Stimulated activated CD4-positive, alpha-beta T cell treated with anti-CD3 and anti-CD28 coated beads, Interleukin-12 subunit alpha, Interleukin-12 subunit beta, amount 100 ng/mL, for 24 hours (primary cell): ENCODE data around the gene TRIM31.

Source experiments
- DNase-seq, 2 experiments: peaks; one replicate each; pipeline ENCODE4 v3.0.0-alpha.2; 2020; ENCODE audit warnings: low read depth in 2 of 2

TRIM31 gene, protein sequence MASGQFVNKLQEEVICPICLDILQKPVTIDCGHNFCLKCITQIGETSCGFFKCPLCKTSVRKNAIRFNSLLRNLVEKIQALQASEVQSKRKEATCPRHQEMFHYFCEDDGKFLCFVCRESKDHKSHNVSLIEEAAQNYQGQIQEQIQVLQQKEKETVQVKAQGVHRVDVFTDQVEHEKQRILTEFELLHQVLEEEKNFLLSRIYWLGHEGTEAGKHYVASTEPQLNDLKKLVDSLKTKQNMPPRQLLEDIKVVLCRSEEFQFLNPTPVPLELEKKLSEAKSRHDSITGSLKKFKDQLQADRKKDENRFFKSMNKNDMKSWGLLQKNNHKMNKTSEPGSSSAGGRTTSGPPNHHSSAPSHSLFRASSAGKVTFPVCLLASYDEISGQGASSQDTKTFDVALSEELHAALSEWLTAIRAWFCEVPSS

DNA sequence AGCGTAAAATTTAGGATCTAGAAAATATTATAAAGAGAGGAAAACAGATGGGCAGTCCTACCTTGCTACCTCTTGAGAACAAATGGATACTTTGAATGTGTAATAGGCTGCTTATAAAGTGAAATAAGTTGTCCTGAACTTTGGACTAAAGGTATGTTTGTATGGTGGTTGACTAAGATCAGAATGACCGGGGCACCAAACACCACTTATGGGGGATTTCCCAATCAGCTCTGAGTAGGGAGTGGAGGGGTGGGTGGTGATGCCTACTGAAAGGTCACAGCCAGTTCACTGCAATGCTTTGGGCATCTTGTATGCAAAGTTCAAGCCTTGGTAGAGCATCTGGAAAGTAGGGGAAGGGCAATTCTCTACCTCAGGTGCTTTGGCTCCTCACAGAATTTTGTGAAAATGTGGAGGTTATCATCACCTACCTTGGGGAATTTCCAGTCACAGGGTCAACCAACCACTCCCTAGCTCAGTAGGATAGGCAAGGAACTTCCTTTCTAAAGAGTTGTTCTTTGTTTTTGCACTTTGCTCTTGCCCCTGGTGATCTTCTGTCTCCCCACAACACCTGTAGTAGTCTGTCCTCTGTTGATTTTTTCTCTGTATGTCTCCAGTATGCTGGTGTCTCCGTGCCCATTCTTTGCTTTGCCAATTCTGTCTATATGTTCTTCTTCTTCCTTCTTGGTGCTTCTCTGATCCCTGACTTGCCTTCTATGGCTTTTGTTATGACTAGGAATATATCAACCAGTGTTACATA is at the start of gene TRIM31:
TRIM31 (minus strand) TSS at position 88 of the 757 bp plus-strand sequence. CDS start 285 bp downstream, outside the sequence.
- DNase-seq, result no peak

DNA sequence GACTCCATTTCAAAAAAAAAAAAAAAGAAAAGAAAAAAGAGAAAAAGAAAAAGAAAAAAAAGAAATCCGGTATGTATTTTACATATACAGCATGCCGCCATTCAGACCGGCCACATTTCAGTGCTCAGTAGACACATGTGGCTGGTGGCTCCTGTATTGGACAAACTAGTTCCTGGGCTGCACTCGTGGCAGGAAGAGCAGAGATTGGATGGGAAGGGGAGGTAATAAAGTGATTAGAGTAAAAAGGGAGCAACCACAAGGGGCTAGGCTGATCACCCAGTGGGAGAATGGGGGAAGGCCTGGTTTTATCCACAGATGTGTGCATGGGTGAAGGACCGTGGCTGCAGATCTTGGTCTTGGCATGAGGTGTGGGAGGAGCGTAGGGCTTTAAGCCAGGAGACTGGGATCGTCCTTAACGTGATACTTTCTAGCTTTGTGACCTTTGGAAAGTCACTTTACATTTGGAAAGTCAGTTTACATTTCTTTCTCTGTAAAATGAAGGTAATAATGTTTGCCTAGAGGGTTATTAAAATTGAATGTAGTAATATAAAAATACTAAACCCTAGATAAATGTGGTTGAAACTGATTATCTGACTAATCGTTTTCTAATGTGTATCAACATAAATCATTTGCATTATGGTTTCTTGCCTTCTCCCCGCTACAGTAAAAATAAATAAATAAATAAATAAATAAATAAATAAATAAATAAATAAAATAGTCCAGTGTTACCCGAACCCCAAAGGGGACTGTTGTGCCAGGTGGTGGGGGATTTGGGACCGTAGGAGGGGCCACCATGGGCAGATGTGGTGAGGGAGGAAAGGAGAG is 49.6 kb upstream of the TRIM31 start:
- DNase-seq, result no peak

DNA sequence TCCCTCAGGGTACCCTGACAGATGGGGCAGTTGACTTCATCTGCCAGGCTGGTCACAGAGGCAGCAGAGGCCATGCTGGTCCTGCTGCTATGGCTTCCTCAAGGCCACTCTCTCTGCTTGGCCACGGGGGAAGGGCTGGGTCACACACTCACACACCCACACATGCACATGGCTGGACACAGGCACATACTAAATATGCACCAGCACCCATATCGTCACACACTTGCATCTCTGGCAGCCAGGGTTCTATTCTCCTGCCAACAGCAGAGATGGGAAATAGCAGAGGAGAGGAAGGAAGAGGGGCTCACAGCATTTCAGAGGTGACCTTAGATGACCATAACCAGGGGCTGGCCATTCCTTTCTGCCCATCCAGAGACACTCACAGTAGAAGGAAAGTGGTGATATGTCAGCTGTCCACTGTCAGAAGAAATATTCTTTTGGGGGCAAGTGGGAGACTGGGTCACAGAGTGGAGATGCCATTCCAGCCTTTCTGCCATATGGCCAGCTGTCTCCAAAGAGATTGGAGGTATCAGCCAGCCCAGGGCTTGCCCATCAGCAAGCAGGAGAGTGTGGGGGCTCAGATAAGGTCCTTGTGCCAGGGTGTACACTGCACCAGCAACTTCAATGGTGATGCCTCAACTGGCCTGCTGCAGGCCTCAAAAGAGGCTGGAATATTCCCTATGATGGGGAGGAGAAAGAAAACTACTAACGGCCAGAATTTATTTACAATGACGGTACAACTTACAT is 48.1 kb upstream of the TRIM31 start, which contains the start of gene TRIM10:
TRIM10 (minus strand) TSS at position 427 of the 747 bp plus-strand sequence; CDS start at position 74, 353 bp downstream.
- no peak for DNase-seq

DNA sequence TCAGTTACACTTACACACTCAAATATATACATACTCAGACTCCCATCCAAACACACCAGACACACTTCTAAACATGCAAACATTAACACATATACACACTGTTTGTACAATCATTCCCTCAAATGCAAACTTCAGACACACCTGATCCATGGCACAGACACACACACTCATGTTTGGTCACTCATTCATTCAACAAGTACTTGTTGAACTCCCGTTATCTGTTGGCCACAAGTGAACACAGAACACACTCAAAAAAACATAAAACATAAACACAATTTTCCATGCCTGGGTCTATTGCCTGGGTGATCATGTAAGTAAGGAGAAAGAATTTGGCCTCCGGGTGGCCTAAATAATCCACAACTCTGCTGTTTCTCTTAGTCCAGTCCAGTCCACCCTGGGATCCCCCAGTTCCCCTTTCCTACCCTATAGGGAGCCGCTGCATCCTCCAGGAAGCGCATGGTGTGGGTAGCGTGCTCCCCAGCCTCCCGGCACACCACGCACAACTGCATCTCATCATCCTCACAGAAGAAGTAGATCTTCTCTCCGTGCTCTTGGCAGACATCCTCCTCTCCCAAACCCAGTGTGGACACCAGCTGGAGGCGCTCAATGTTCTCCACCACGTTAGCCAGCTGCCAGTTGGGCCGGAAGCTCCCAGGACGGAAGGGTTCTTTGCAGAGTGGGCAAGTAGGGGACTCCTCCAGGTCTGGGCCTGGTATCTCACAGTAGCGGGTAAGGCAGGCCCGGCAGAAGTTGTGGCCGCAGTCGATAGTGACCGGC is 47.3 kb upstream of the TRIM31 start:
- DNase-seq, result no peak

DNA sequence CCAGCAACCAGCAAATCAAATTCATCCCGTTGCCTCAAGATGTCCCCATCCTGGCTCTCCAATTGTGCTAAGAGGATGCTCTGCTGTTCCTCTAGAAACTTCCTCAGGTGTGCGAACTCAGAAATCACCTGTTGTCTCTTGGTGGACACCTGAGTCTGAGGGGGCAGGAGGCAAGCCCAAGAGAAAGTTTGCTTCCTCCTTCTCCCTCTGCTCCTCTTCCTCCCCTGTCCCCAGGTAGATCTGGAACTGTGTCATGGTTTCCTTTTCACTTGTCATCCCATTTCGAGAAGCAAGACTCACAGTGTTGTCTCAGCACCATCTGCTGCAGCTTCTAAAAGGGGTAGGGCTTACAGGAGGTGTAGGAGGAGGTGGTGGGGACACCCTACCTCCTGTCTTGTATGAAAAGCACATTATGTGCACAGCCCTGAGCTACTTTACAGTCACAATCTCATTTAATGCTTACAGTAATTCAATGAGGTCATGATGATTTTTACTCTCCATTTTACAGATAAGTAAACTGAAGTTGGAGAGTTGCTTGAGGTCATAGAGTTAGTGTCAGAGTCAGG is 45.7 kb upstream of the TRIM31 start:
- no peak for DNase-seq

DNA sequence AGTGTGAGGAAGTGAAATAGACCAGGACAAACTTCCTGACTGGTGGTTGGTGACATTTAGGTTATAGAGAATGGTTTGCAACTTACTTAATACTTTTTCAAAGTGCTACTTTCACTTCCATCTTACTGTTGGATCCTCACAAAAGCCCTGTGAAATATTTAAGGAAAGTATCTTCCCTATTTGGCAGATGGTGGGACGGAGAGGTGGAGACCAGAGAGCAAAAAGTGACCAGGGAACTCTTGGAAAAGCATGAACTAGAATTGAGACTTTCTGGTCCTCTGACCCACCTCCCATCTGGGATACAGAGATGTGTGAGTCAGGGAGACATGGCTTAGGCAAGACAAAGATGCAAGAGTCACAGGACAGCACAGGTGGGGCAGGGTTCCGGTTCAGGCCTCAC is 45.1 kb upstream of the TRIM31 start:
- no peak for DNase-seq

DNA sequence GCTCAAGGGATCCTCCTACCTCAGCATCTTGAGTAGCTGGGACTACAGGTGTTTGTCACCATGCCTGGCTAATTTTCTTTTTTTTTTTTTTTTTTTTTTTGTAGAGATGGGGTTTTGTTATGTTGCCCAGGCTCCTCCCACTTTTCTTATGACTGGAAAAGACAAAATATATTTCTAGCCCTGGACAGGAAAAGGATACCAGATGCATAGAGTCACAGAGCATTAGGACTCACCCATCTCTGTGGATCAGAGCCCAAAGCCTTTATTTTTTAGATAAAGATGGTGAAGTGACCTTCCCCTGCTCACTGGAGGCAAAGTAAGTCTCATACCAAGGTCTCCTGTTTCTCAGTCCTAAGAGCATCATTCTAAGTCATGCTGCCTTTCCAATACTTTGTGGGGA is 44.7 kb upstream of the TRIM31 start:
- DNase-seq, result no peak

DNA sequence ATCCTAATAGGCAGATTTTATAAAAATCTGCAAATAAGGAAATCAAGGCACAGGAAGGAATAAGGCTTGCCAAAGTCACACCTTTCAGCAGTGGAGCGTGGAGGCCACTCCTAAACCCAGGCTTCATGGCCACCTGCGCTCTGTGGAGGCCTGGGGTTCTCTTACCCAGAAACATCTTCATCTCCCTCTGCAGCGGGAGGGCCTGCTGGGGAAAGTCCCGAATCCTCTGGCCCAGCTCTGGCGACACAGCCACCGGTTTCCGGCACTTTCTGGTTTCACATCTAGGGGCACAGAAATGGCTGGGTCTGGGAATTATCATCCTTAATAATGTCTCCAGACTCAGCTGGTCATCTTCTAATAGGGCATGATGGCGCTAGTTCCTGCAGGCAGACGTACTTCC is 43.9 kb upstream of the TRIM31 start:
- DNase-seq, result no peak

DNA sequence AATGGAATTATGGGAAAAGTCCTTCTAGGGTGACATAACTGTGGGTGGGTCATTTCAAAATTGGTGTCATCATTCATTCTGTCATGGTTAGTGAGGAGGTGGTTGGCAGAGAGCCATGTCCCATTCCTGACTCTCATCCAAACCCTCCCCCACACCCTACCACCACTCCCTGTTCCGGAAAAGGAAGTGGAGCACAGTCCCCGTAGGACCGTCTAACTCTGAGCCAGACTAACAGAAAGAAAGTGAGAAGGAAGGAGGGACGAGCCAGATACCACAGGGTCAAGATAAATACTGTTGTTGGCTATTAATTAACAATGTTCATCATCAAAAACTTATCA is 43.3 kb upstream of the TRIM31 start:
- no peak for DNase-seq

DNA sequence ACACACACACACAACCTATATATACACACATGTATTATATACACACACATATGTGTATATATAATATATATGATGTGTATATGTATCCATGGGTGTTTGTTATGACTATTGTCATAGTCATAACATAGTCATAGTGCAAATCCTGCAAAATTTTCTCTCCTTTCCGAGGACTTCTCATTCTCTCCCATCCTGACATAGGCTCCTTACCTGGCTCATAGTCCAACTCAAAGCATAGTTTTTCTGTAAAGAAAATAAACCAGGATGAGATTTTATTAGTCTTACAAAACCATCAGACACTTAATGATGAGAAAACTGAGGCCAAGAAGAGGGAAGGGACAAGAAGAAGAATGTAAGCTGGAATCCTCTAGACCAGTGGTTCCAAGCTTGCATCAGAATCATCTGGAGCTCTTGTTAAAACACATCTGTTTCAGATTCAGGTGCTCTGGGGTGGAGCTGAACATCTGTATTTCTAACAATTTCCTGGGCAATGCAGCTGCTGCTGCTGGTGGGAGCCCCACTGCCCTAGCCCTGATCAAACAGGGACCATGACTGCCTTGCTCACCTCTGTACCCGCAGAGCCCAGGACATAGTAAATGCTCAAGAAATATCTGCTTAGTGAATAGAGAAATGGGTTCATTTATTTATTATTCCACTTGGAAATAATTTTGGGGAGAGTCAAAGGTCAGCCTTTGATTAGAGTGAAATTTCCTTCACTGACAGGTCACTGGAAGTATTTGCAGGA is 42.8 kb upstream of the TRIM31 start:
- no peak for DNase-seq

DNA sequence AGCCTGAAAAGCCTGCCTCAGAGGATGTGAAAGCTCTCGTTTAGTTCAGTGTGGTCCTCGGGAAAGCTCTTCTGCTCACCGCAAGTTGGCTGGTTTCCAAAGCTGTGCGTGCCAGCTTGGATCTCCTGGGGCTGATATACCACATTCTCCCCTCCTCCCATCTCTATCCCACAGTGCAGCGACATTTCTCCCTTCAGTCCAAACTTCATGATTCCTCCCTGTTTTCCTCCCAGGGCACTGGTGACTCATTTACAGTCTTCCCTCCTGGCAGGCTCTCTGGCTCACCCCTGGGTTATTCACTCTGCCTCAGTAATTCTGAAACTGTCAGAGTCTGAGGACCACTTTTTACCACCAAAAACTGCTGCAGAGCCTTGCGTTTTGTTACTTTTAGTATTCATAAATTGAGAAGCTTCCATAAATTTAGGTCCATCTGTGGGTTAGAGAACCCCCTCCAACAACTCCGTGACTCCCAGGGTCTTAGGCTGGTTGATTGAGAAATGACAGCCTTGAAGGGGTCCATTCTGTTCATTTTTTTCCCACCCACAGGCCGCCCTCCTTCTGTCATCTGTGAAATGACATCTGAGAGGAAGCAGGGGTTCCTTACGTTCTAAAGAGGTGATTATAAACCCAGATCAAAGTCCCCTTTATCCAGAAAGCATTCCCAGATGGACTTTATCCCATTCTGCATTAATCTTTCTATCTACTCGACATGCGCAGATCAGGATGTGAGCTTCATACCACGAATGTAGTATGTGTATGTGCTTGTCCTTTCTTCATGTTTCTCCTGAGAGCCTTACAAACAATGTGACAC is 42.0 kb upstream of the TRIM31 start:
- no peak for DNase-seq

DNA sequence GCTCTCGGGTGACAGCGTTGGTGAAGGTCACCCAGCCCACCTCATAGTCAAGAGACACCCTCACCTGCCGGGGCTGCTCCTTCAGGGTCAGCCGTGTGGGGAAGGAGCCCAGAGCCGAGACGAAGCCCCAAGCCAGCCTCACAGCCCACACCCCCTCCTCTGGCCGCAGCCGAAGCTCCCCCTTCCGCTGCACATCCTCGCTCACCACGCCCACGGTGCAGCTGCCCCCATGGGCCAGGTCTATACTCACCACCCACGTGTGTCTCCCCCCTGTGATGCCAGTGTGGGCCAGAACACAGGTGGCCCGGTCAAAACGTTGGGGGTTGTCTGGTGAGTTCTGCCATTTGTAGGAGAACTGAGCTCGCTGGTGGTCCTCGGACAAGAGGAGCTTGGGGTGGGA is 41.2 kb upstream of the TRIM31 start:
- no peak for DNase-seq

DNA sequence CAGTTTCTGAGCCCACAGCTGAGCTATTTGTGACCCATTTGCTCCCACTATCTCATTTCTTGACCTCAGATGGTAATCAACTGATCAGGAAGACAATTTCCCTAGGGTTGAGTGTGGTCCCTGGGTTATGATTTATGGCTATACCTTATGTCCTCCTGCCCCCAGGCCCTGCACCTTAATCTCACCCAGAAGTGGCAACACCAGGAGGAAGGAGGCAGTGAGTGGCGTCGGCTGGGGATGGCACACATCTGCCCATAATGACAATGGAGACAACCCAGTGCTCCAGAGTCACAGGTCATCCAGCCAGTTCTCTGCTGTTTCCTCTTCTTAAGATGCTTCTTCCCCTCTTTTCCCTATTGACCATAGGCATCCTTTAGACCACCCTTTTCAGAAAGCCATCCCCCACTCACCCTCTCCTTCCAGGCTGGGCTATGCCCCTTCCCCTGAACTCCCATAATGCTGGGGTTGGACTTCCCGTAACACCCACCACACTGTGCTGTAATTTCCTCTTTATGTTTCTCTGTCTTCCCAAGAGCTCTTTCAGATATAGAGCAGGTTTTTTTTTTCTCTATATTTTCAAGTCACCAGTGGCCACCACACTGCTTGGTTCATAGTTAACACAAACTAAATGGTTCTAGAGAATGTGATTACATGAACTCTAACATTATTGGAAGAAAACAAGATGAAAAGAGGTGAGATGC is 40.2 kb upstream of the TRIM31 start:
- DNase-seq, result no peak

DNA sequence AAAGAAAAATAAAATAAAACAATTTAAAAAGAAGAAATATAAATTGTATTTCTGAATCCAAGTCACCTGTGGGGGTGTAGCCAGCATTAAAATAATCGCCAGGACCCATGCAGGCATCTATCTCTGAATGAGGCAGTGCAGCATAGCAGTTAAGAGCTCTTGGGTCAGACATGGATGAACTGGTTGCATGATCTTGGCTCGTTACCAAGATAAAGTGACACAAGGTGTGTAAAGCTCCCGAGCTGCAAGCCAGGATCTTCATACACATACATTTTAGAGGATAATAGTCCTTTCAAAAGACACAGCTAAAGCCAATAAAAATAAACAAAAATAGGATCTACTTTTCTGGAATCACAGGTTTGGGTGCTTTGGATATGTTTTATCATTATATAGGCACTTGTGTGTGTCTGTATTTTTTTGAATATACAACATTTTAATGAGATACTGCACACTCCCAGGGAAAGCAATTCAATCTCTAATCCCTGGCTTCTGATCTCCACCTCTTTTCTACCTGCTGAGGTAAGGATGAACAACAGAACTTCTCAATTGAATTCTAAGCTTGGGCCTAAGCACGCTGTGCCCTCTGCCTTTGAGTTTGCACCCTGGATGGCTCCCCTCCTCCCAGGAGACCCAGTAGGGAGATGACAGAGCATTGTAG is 39.3 kb upstream of the TRIM31 start:
- DNase-seq, result no peak

DNA sequence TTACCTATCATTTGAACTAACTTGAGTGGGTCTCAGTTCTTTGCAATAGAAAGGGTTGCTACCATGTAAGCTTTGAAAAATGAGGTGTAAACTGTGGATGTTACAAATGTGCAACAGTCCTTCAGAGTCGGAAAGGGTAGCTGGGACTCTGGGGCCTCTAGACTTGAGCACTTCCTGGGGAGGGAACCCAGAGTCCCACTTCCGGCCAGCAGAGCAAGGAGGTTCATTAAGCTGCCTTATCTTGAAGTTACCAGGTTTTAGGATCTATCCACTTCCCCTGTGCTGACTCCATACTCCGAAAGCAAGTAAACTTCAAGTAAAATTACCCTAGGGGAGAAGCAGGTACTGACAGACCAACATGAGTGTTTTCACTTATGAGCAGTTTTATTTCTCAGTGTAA is 38.7 kb upstream of the TRIM31 start:
- DNase-seq, result no peak

DNA sequence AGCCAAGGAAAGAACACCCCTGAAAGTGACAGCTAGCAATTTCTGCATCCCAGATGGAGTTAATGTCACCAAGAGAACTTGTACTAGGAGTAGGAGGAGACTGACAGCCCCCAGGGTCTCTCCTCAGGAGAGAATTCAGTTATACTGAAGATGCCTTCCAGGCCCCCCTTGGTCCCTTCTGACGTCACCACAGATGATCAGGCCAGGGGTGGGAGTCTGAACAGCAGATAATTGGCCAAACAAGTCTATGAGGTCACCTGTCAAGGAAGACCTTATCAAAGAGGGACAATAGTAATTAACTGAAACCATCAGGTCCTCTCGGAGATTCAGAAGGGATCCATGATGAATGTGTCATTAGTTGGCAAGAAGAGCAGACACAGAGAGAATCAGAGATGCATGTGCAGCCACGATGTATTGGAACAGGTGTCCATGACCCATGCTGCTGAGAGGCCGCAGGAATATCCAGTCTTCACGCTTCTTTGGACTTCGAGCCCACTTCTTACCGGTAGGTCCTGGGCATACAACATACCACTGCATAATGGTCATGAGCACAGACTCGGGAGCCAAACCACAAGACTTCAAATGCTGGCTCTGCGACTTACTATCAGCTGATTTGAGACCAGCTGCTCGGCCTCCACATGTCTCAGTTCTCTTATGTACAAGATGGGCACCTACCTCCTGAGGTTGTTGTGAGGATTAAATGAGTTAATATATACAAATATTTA is 37.9 kb upstream of the TRIM31 start:
- no peak for DNase-seq
